ENCODE data around the gene ANTXR1.
A peak's percentile ranks its signal among the peaks of the same experiment; 100 is the strongest.

ANTXR1 gene

GRCh38 chr2:69204654-69205053 is 191.7 kb downstream of the ANTXR1 start:
- peak overlapping the region in 1 of 2 donors; percentile 17 for H3K27ac ChIP-seq
- H3K4me3 ChIP-seq: no peak overlapping the region
- H3K4me1 ChIP-seq: peaks cover 0 to 51% (median 7%) of the 10 kb centered on the region in 4 donors
- H3K9me3 ChIP-seq: no peaks in the 10 kb centered on the region
- intact Hi-C loops (cut with DNase I; ENCODE audit: low total_unique reads): no loop called here
- no peaks in the 10 kb centered on the region for H3K27me3 ChIP-seq
- no peak for DNase-seq
- peaks cover 0 to 30% (median 3%) of the 10 kb centered on the region in 3 donors for H3K36me3 ChIP-seq
- TF ChIP-seq CTCF (IDR thresholded peaks at IDR 0.05): no peak

- no peak for DNase-seq
- Histone ChIP-seq H3K27me3 (no peaks in the 10 kb centered on the region), H3K9me3 (no peaks in the 10 kb centered on the region), H3K36me3 (peaks cover 0 to 30% (median 3%) of the 10 kb centered on the region in 3 donors), H3K4me3 (no peak overlapping the region), H3K27ac (no peak overlapping the region), H3K4me1 (peaks cover 0 to 47% (median 7%) of the 10 kb centered on the region in 4 donors)
- intact Hi-C loops (cut with DNase I; ENCODE audit: low total_unique reads): no loop called here
- TF ChIP-seq CTCF (IDR thresholded peaks at IDR 0.05): no peak
Observed at GRCh38 chr2:69205076-69205475, 192.1 kb downstream of the ANTXR1 start.

GRCh38 chr2:69205491-69205890 is 192.5 kb downstream of the ANTXR1 start:
- Histone ChIP-seq H3K27me3 (no peaks in the 10 kb centered on the region), H3K4me3 (no peak overlapping the region), H3K9me3 (no peaks in the 10 kb centered on the region), H3K4me1 (peaks cover 0 to 44% (median 5%) of the 10 kb centered on the region in 4 donors), H3K27ac (no peak overlapping the region), H3K36me3 (peaks cover 0 to 30% (median 3%) of the 10 kb centered on the region in 3 donors)
- TF ChIP-seq CTCF (IDR thresholded peaks at IDR 0.05): no peak
- intact Hi-C loops (cut with DNase I; ENCODE audit: low total_unique reads): no loop called here
- no peak for DNase-seq

GRCh38 chr2:69208023-69208595 is 195.1 kb downstream of the ANTXR1 start:
- intact Hi-C loops (cut with DNase I; ENCODE audit: low total_unique reads): no loop called here
- peak overlapping the region in 1 of 2 donors; percentile 8 for H3K27ac ChIP-seq
- H3K4me1 ChIP-seq: peaks cover 0 to 42% (median 7%) of the 10 kb centered on the region in 4 donors
- no peaks in the 10 kb centered on the region for H3K27me3 ChIP-seq
- peak in 1 of 2 experiments; percentile 12 for TF ChIP-seq CTCF (IDR thresholded peaks at IDR 0.05)
- no peaks in the 10 kb centered on the region for H3K9me3 ChIP-seq
- DNase-seq: no peak
- no peak overlapping the region for H3K4me3 ChIP-seq
- H3K36me3 ChIP-seq: peaks cover 0 to 20% (median 0%) of the 10 kb centered on the region in 3 donors

DNA sequence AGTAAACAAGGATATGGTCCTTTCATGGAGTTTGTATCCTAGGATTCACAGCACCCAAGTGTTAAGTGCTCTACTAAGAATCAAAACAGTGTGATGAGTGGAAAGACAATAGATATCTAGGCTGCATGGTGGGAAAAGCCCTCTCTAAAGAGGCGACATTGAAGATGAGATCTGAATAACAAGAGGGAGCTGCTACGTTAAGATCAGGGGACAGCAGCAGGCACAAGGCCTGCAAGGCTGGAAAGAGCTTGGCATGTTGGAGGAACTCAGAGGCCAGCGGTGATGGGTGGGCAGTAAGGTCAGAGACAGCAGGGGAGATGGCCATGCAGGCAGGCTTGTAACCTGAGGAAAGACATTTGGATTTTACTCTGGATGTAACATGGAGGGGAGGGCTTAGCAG is 196.5 kb downstream of the ANTXR1 start:
- intact Hi-C loops (cut with DNase I; ENCODE audit: low total_unique reads): no loop called here
- peaks cover 0 to 9% (median 0%) of the 10 kb centered on the region in 3 donors for H3K36me3 ChIP-seq

More for the DNA sequence above, 196.5 kb downstream of the ANTXR1 start:
- Histone ChIP-seq H3K4me3 (no peak overlapping the region), H3K9me3 (no peaks in the 10 kb centered on the region), H3K27me3 (no peaks in the 10 kb centered on the region), H3K27ac (no peak overlapping the region), H3K4me1 (peaks cover 0 to 52% (median 21%) of the 10 kb centered on the region in 4 donors)
- TF ChIP-seq CTCF (IDR thresholded peaks at IDR 0.05): no peak
- DNase-seq: no peak
